Pulmonary artery endothelial cell (primary cell): ENCODE data around the gene MLH1. TPM values are rescaled to one million over a fixed set of nuclear protein-coding genes. Genes with fewer than 3 reads are reported as not detected.
"Not testable (repeated sequence)": the region's sequence is repeated elsewhere in the genome, so short reads cannot be mapped to it uniquely, and the experiment has no call there.

Experiments used
- DNase-seq: peaks from one replicate; pipeline ENCODE4 v3.0.0-alpha.2; 2011; ENCODE audit warnings: low read depth, low spot score
- total RNA-seq: library from RNA; depleted of rRNA; stranded (reverse); fragments of >200 nt; gene quantifications from 2 replicates; pipeline ENCODE4 v1.2.3, GENCODE V29; 2014

MLH1 gene
- total RNA-seq, result 32.5 and 45.7 TPM in 2 replicates

GRCh38 chr3:36993326-36994283 is at the start of gene MLH1:
TSS of gene MLH1 (plus strand) at chr3:36993518. CDS start at chr3:36993548, 30 bp downstream.
- DNase-seq, result peak; percentile 100

- no peak for DNase-seq
Observed at GRCh38 chr3:36943601-36944000, 49.7 kb upstream of the MLH1 start.

- no peak for DNase-seq
Observed at GRCh38 chr3:36944012-36944640, 49.2 kb upstream of the MLH1 start.

GRCh38 chr3:36944641-36945270 is 48.6 kb upstream of the MLH1 start, which contains the start of gene TRANK1:
TSS of gene TRANK1 (minus strand) at chr3:36945054. CDS start at chr3:36944809, 245 bp downstream.
- DNase-seq, result no peak

GRCh38 chr3:36945333-36945980 is 47.9 kb upstream of the MLH1 start:
- no peak for DNase-seq

GRCh38 chr3:36947814-36948213 is 45.5 kb upstream of the MLH1 start:
- not testable (repeated sequence) for DNase-seq

GRCh38 chr3:36954452-36955134 is 38.7 kb upstream of the MLH1 start:
- no peak for DNase-seq

GRCh38 chr3:36956155-36956554 is 37.2 kb upstream of the MLH1 start:
- DNase-seq, result no peak

- DNase-seq, result no peak
Observed at GRCh38 chr3:36957063-36957462, 36.3 kb upstream of the MLH1 start.

GRCh38 chr3:36957862-36958686 is 35.2 kb upstream of the MLH1 start:
- no peak for DNase-seq

GRCh38 chr3:36959821-36960220 is 33.5 kb upstream of the MLH1 start:
- no peak for DNase-seq

GRCh38 chr3:36960502-36960901 is 32.8 kb upstream of the MLH1 start:
- no peak for DNase-seq

GRCh38 chr3:36963008-36963407 is 30.3 kb upstream of the MLH1 start:
- not testable (repeated sequence) for DNase-seq

GRCh38 chr3:36964331-36964730 is 29.0 kb upstream of the MLH1 start:
- no peak for DNase-seq

GRCh38 chr3:36964817-36965216 is 28.5 kb upstream of the MLH1 start:
- no peak for DNase-seq

- DNase-seq, result no peak
Observed at GRCh38 chr3:36965440-36965839, 27.9 kb upstream of the MLH1 start.

GRCh38 chr3:36969085-36969484 is 24.2 kb upstream of the MLH1 start:
- no peak for DNase-seq

- DNase-seq, result peak; percentile 22
Observed at GRCh38 chr3:36969540-36970432, 23.5 kb upstream of the MLH1 start.

GRCh38 chr3:36972163-36972562 is 21.2 kb upstream of the MLH1 start:
- no peak for DNase-seq
